ENCODE data around the gene TTC28. TPM values are rescaled to one million over a fixed set of nuclear protein-coding genes. Genes with fewer than 3 reads are reported as not detected.

The TTC28 gene
- total RNA-seq, 1 donor from 2014 or later = 46.2 TPM

- Histone ChIP-seq H3K4me2 (no peak overlapping the region), H3K36me3 (no peaks in the 10 kb centered on the region), H3K27ac (no peak overlapping the region), H3K4me3 (no peak overlapping the region), H3K4me1 (no peaks in the 10 kb centered on the region), H2AFZ (replicated peaks) (no peak overlapping the region), H3F3A (ENCODE audit: low read depth) (no peaks in the 10 kb centered on the region), H3K27me3 (no peaks in the 10 kb centered on the region), H3K9me3 (ENCODE audit: low read depth) (no peaks in the 10 kb centered on the region), H3K79me2 (ENCODE audit: low read depth) (no peaks in the 10 kb centered on the region), H4K20me1 (ENCODE audit: low read depth) (peaks cover 4% of the 10 kb centered on the region), H3K9ac (no peak overlapping the region)
- DNase-seq (ENCODE audit: low spot score) = no peak
- H3K27me3 Mint-ChIP-seq (ENCODE audit: insufficient read depth, low read depth) = peaks cover 3% of the 10 kb centered on the region
- H3K4me1 Mint-ChIP-seq = peaks cover 4% of the 10 kb centered on the region
- no peaks in the 10 kb centered on the region for H3K9me3 Mint-ChIP-seq
- no peak overlapping the region for H3K4me3 Mint-ChIP-seq
- peaks cover 24% of the 10 kb centered on the region for H3K36me3 Mint-ChIP-seq
- no peak for TF ChIP-seq CTCF (IDR thresholded peaks at IDR 0.05)
- no peak for TF ChIP-seq EZH2 (IDR thresholded peaks at IDR 0.05)
- no peak for TF ChIP-seq EZH2phosphoT487 (IDR thresholded peaks at IDR 0.05)
- peak overlapping the region; percentile 72 for H3K27ac Mint-ChIP-seq
These were observed 687.9 kb downstream of the TTC28 start for GRCh38 chr22:27991586-27992293.

DNA sequence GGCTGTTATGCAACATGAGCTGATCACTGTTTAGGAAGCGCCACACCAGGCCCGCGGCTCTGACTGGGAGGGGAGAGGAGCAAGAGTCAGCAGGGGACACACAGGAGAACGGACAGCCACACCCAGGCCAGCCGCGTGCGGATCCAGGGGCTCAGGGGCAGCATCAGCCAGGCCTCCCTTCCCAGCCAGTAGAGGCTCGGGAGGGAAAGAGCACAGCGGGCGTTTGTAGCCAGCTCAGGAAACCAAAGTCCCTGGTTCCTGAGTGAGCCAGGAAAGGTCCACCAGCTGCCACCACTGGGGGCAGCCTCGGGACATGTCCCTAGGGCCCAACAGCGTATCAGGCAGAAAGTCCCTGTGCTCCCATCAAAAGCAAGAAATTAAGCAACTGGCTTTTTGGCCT, 688.8 kb downstream of the TTC28 start:
- no peak overlapping the region for H3K4me3 ChIP-seq
- Mint-ChIP-seq H3K36me3 (peaks cover 26% of the 10 kb centered on the region), H3K4me1 (peaks cover 4% of the 10 kb centered on the region), H3K9me3 (no peaks in the 10 kb centered on the region), H3K4me3 (no peak overlapping the region), H3K27me3 (ENCODE audit: insufficient read depth, low read depth) (peaks cover 3% of the 10 kb centered on the region), H3K27ac (no peak overlapping the region)
- no peaks in the 10 kb centered on the region for H3K4me1 ChIP-seq
- TF ChIP-seq CTCF (IDR thresholded peaks at IDR 0.05) = peak; percentile 72
- no peak for TF ChIP-seq EZH2phosphoT487 (IDR thresholded peaks at IDR 0.05)
- H4K20me1 ChIP-seq (ENCODE audit: low read depth) = peaks cover 4% of the 10 kb centered on the region
- no peaks in the 10 kb centered on the region for H3K9me3 ChIP-seq (ENCODE audit: low read depth)
- peak; percentile 84 for DNase-seq (ENCODE audit: low spot score)
- no peak overlapping the region for H3K4me2 ChIP-seq
- H3K27ac ChIP-seq = no peak overlapping the region
- no peaks in the 10 kb centered on the region for H3K79me2 ChIP-seq (ENCODE audit: low read depth)
- no peaks in the 10 kb centered on the region for H3F3A ChIP-seq (ENCODE audit: low read depth)
- H2AFZ ChIP-seq (replicated peaks) = no peak overlapping the region
- H3K36me3 ChIP-seq = no peaks in the 10 kb centered on the region
- no peaks in the 10 kb centered on the region for H3K27me3 ChIP-seq
- H3K9ac ChIP-seq = no peak overlapping the region

GRCh38 chr22:27990451-27990840, 689.2 kb downstream of the TTC28 start:
- no peak overlapping the region for H3K4me2 ChIP-seq
- H3K4me1 Mint-ChIP-seq = peaks cover 4% of the 10 kb centered on the region
- H3K4me3 ChIP-seq = no peak overlapping the region
- H3K4me1 ChIP-seq = no peaks in the 10 kb centered on the region
- peaks cover 3% of the 10 kb centered on the region for H3K27me3 Mint-ChIP-seq (ENCODE audit: insufficient read depth, low read depth)
- H3K36me3 Mint-ChIP-seq = peaks cover 30% of the 10 kb centered on the region
- no peaks in the 10 kb centered on the region for H3K9me3 ChIP-seq (ENCODE audit: low read depth)
- H2AFZ ChIP-seq (replicated peaks) = no peak overlapping the region
- H3K27me3 ChIP-seq = no peaks in the 10 kb centered on the region
- H3F3A ChIP-seq (ENCODE audit: low read depth) = no peaks in the 10 kb centered on the region
- no peak overlapping the region for H3K9ac ChIP-seq
- TF ChIP-seq EZH2 (IDR thresholded peaks at IDR 0.05) (no peak), CTCF (IDR thresholded peaks at IDR 0.05) (no peak)
- H3K9me3 Mint-ChIP-seq = no peaks in the 10 kb centered on the region
- no peak overlapping the region for H3K27ac ChIP-seq
- DNase-seq (ENCODE audit: low spot score) = no peak
- H4K20me1 ChIP-seq (ENCODE audit: low read depth) = peaks cover 4% of the 10 kb centered on the region
- H3K79me2 ChIP-seq (ENCODE audit: low read depth) = no peaks in the 10 kb centered on the region
- H3K27ac Mint-ChIP-seq = no peak overlapping the region
- no peak overlapping the region for H3K4me3 Mint-ChIP-seq
- H3K36me3 ChIP-seq = no peaks in the 10 kb centered on the region
